Transverse colon (tissue), 4 donors: ENCODE measurements around the gene NDUFA3.

Experiments used
- EP300 ChIP-seq: sonication (generic); formaldehyde crosslinking; IDR thresholded peaks from one replicate; pipeline ENCODE4 v1.6.1; 2017; ENCODE audit warnings: antibody characterized with exemption, low read depth
- POLR2A ChIP-seq: fragments of 450-650 bp; IDR thresholded peaks from one replicate; pipeline ENCODE4 v1.6.1; 2016; ENCODE audit warnings: antibody characterized with exemption, mild to moderate bottlenecking, moderate library complexity
- POLR2AphosphoS5 ChIP-seq, 3 donors: sonication (generic); formaldehyde crosslinking; IDR thresholded peaks; one replicate each; pipeline ENCODE4 v1.6.1; 2016; ENCODE audit warnings: antibody characterized with exemption in 3 of 3
- TF ChIP-seq, protein P1 (sequence below), 5 experiments: fragments of 200-600 bp in 3 of 5; fragments of 450-650 bp in 2 of 5; sonication (generic) in 3 of 5; IDR thresholded peaks; 1 replicate in 2 of 5; 2 replicates in 3 of 5; pipeline ENCODE4 v1.5.1; 2016 to 2017; ENCODE audit warnings: antibody characterized with exemption in 5 of 5, inconsistent platforms in 3 of 5, mild to moderate bottlenecking in 2 of 5, moderate library complexity in 1 of 5

DNA sequence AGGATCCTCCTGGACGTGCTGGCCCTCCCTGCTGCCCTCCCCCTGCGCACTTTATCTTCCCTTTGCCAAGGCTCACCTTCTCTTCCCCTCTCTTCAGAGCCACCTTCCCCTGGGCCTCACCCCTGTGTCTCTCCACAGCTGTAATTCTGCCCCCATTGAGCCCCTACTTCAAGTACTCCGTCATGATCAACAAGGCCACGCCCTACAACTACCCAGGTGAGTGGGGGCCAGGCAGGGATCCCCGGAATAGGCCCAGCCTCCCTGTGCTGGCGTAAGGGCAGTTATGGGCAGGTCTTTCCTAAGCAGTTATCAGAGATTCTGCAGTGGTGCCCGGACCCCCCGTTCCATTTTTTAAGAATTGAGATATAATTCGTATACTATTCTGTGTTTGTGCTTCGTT lies 3.1 kb downstream of the NDUFA3 start:
- no peak for TF ChIP-seq POLR2AphosphoS5 (IDR thresholded peaks at IDR 0.05)
- TF ChIP-seq POLR2A = no peak
- TF ChIP-seq, protein P1, sequence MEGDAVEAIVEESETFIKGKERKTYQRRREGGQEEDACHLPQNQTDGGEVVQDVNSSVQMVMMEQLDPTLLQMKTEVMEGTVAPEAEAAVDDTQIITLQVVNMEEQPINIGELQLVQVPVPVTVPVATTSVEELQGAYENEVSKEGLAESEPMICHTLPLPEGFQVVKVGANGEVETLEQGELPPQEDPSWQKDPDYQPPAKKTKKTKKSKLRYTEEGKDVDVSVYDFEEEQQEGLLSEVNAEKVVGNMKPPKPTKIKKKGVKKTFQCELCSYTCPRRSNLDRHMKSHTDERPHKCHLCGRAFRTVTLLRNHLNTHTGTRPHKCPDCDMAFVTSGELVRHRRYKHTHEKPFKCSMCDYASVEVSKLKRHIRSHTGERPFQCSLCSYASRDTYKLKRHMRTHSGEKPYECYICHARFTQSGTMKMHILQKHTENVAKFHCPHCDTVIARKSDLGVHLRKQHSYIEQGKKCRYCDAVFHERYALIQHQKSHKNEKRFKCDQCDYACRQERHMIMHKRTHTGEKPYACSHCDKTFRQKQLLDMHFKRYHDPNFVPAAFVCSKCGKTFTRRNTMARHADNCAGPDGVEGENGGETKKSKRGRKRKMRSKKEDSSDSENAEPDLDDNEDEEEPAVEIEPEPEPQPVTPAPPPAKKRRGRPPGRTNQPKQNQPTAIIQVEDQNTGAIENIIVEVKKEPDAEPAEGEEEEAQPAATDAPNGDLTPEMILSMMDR (IDR thresholded peaks at IDR 0.05) = no peak
- no peak for TF ChIP-seq EP300
